IPS-15b (cell line): ENCODE results near the gene USP47.

Experiments
- H3K27me3 ChIP-seq: one replicate; pipeline ENCODE4 v1.6.1; 2013; ENCODE audit warnings: low read length; ENCODE audit not compliant: control insufficient read depth, insufficient read depth
- H3K36me3 ChIP-seq: one replicate; pipeline ENCODE4 v1.6.1; 2013; ENCODE audit warnings: low read length; ENCODE audit not compliant: control insufficient read depth, insufficient read depth
- H3K4me1 ChIP-seq: one replicate; pipeline ENCODE4 v1.6.1; 2013; ENCODE audit warnings: mild to moderate bottlenecking, low read length; ENCODE audit not compliant: control insufficient read depth, insufficient read depth
- H3K4me3 ChIP-seq: one replicate; pipeline ENCODE4 v1.5.1; 2013; ENCODE audit warnings: low read depth, low read length
- H3K9ac ChIP-seq: one replicate; pipeline ENCODE4 v1.6.1; 2013; ENCODE audit warnings: low read depth, mild to moderate bottlenecking, low read length
- H3K9me3 ChIP-seq: one replicate; pipeline ENCODE4 v1.6.1; 2013; ENCODE audit warnings: mild to moderate bottlenecking, low read length; ENCODE audit not compliant: control insufficient read depth, insufficient read depth

The USP47 gene

DNA sequence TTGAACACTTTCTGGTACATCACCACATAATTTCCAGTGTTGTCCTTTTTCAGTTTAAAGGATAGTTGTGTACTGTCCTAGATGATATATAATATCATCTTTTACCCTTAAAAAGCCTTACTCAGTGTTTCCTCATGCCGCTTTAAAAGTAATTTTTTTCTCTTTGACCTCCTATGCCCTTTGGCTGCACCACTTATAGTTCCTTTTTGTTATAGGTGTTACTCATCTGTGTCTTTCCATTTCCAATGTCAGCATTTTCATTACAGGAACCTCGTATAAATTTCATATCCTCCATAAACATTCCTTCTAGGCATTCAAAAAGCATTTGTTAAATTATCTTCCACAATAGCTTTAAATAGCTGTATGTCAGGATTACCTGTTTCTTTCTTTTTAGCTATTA lies 40.8 kb downstream of the USP47 start:
- H3K27me3 ChIP-seq, result no peaks in the 10 kb centered on the region
- H3K4me3 ChIP-seq, result no peak overlapping the region
- H3K9ac ChIP-seq, result no peak overlapping the region
- H3K36me3 ChIP-seq, result no peaks in the 10 kb centered on the region
- no peaks in the 10 kb centered on the region for H3K4me1 ChIP-seq
- no peaks in the 10 kb centered on the region for H3K9me3 ChIP-seq

DNA sequence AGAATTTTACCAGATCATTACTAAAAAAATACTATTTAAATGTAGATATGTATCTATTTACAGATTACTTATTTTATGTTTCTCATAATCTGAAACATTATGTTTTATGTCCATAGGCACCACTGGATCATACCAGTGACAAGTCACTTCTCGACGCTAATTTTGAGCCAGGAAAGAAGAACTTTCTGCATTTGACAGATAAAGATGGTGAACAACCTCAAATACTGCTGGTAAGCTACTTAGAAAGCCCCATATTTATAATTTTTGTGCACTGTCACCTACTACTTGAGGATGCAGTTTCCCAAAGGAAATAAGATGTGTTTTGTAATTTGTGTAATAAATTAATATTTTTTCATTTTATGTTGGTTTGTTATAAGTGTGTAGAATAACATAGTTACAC lies 42.6 kb downstream of the USP47 start:
- Histone ChIP-seq H3K36me3 (no peaks in the 10 kb centered on the region), H3K4me3 (no peak overlapping the region), H3K27me3 (no peaks in the 10 kb centered on the region), H3K9me3 (no peaks in the 10 kb centered on the region), H3K4me1 (no peaks in the 10 kb centered on the region), H3K9ac (no peak overlapping the region)

DNA sequence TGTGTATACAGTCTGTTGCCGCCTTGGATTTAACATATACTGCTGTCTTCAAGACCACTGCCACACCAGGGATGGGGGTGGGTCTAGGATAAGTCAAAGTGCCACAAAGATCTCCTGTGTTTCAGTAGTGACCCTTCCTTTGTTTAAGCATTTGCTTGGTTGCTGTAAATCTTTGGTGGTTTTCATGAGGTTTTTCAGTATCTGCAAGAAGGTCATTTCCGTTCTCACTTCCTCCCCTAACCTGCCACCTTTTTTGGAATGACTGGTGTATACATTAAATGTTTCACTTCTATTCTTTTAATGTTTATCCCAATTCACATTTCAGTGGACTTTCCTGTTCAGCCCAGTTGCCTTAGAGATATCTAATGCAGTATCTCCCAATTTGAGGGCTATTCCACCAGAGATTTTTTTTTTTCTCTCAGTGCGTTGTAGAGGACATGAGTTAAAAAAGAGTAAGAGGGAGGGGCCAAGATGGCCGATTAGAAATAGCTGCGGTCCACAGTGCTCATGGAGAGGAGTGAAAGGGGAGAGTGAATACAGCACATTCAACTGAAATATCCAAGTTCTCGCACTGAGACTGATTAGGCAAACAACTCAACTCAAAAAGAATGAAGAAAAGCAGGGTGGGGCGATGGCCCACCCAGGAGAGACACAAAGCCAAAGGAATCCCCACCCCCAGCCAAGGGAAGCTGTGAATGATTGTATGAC lies 43.2 kb downstream of the USP47 start:
- no peaks in the 10 kb centered on the region for H3K9me3 ChIP-seq
- H3K4me3 ChIP-seq, result no peak overlapping the region
- H3K4me1 ChIP-seq, result no peaks in the 10 kb centered on the region
- no peaks in the 10 kb centered on the region for H3K27me3 ChIP-seq
- H3K36me3 ChIP-seq, result no peaks in the 10 kb centered on the region
- H3K9ac ChIP-seq, result no peak overlapping the region

DNA sequence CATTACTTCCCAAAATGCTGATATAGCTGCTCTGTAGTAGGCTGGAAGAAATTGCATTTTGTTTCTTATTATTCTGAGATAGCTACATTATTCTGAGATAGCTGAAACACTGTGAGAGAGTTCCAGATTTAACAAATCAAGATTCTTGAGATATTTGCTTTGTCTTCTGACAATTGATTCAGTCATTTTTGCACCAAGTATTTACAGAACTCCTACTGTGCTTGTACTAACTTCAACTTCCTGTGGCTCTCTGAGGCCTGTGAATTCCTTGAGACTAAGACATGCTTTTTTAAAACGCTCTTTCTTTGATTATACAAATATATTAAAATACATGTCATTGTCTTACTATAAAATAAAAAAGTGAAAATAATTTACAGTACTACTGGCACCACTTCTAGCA lies 52.7 kb downstream of the USP47 start:
- Histone ChIP-seq H3K9me3 (no peaks in the 10 kb centered on the region), H3K4me3 (no peak overlapping the region), H3K4me1 (no peaks in the 10 kb centered on the region), H3K9ac (no peak overlapping the region), H3K27me3 (no peaks in the 10 kb centered on the region), H3K36me3 (peaks cover 2% of the 10 kb centered on the region)

DNA sequence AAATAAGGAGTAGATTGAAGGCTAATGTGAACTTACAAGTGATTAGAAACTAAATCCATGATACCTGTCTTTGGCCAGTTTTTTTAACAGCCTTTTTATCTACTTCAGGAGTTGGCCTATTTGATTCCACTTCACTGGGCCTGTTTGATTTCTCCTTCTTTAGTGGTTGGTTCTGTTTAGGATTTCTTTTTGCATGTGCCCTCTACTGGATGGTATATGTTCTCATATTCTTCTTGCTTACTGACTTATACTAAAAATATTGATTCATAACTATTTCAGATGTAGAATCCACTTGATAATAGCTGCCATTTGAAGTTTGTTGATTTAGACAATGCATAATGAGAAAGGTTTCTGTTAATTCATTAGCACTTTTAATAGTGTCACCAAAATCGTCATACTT lies 53.9 kb downstream of the USP47 start:
- H3K9me3 ChIP-seq, result no peaks in the 10 kb centered on the region
- H3K9ac ChIP-seq, result no peak overlapping the region
- no peaks in the 10 kb centered on the region for H3K27me3 ChIP-seq
- no peaks in the 10 kb centered on the region for H3K4me1 ChIP-seq
- H3K4me3 ChIP-seq, result no peak overlapping the region
- peaks cover 2% of the 10 kb centered on the region for H3K36me3 ChIP-seq

DNA sequence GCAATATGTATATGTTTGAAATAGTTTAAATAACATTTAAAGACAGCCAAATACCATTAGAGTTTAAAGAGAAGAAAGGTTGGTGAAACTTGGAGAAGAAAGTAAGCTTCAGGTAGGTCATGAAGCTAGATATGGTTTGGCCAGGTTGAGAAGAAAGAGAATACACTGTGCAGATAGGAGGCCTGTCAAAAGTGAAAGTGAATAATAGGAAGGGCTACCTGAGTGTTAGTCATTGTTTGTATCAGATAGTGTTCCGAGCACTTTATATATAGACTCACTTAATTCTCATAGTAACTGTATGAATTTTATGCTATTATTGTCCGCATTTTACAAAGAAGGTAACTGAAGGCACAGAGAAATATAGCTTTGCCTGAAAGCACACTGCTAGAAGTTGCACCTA lies 56.9 kb downstream of the USP47 start:
- Histone ChIP-seq H3K27me3 (no peaks in the 10 kb centered on the region), H3K9me3 (no peaks in the 10 kb centered on the region), H3K4me1 (no peaks in the 10 kb centered on the region), H3K4me3 (no peak overlapping the region), H3K36me3 (no peaks in the 10 kb centered on the region), H3K9ac (no peak overlapping the region)

DNA sequence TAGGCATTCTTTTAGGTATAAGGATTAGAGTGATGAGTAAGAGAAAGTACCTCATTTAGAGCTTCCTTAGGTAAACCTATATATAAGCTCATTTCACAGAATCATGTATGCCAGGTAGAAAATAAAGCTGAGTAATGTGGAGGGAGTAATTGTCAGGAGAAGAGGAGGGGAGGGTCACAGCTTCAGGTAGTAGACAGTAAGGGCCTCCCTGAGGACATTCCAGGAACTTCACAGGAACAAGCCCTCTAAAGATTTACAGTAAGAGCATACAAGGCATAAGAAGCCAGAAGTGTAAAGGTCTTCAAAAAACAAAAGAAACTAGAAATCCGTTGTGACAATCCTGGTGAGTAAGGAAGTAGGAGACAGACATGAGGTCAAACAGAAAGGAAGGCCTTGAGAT lies 57.6 kb downstream of the USP47 start:
- H3K4me1 ChIP-seq, result no peaks in the 10 kb centered on the region
- H3K36me3 ChIP-seq, result no peaks in the 10 kb centered on the region
- H3K9ac ChIP-seq, result no peak overlapping the region
- H3K4me3 ChIP-seq, result no peak overlapping the region
- H3K27me3 ChIP-seq, result no peaks in the 10 kb centered on the region
- H3K9me3 ChIP-seq, result no peaks in the 10 kb centered on the region

DNA sequence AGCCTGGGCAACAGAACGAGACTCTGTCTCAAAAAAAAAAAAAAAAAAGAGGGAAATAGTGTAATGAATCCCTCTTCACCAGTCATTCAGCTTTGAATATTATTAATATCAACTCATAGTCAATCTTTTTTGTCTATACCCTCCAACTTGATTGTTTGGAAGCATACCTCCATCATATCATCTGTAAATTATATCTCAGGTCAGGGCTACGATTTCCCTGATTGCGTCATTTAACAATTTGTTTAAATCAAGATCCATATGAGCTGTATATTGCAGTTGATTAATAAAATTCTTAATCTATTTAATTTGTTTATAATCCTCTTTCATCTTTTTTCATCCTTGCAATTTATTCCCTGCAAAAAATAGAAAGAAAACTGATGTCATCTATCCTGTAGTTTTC lies 60.2 kb downstream of the USP47 start:
- Histone ChIP-seq H3K36me3 (no peaks in the 10 kb centered on the region), H3K9ac (no peak overlapping the region), H3K27me3 (no peaks in the 10 kb centered on the region), H3K4me3 (no peak overlapping the region), H3K9me3 (no peaks in the 10 kb centered on the region), H3K4me1 (no peaks in the 10 kb centered on the region)

DNA sequence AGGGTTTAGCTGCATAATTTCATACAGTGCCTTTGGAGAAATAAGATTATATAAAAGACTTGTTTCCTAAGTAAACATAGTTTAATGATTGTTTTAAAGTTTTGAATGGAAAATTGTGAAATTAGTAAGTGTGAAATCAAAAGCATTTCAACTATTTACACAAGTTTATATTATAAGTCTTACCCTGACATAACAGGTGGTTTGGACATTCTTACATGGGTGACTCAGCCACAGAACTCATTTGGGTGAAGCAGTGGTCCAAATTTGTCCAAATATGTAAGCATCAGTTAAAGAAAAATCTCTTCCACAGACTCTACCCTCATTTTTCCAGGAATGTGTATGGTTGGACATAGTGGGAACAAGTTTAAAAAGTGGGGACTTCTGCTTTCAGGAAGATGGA lies 68.0 kb downstream of the USP47 start:
- no peaks in the 10 kb centered on the region for H3K9me3 ChIP-seq
- no peaks in the 10 kb centered on the region for H3K27me3 ChIP-seq
- H3K4me3 ChIP-seq, result no peak overlapping the region
- H3K36me3 ChIP-seq, result no peaks in the 10 kb centered on the region
- H3K9ac ChIP-seq, result no peak overlapping the region
- H3K4me1 ChIP-seq, result no peaks in the 10 kb centered on the region

DNA sequence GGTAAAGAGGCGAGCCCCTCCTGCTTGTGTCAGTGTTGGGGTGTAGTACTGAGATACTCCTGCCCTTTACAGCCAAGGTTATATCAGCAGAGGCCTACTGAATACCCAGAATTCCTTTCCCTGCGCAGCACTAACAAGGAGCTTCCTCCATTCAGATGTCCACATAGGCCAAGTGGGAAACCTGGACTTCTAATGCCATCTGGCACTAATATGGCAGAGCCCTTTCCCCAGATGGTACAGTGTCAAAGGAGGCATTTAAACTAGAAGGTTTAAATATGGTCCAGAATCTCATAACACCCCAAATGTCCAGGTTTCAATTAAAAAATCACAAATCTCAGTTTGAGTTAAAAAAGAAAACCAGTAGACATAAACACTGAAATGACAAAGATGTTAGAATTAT lies 68.8 kb downstream of the USP47 start:
- H3K27me3 ChIP-seq, result no peaks in the 10 kb centered on the region
- no peaks in the 10 kb centered on the region for H3K4me1 ChIP-seq
- H3K9me3 ChIP-seq, result no peaks in the 10 kb centered on the region
- no peak overlapping the region for H3K4me3 ChIP-seq
- no peak overlapping the region for H3K9ac ChIP-seq
- H3K36me3 ChIP-seq, result no peaks in the 10 kb centered on the region

DNA sequence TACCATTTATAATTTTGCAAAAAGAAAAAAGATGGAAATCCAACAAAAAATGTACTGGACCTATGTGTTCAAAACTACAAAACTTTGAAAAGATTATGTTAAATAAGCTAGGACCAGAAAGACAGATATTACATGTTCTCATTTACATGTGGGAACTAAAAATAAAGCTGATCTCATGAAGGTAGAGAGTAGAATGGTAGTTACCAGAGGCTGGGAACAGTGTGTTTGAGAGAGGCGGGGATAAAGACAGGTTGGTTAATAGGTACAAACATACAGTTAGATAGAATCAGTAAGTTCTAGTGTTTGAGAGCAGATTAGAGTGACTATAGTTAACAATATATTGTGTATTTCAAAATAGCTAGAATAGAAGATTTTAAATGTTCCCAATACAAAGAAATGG lies 71.6 kb downstream of the USP47 start:
- Histone ChIP-seq H3K36me3 (no peaks in the 10 kb centered on the region), H3K9ac (no peak overlapping the region), H3K27me3 (no peaks in the 10 kb centered on the region), H3K9me3 (no peaks in the 10 kb centered on the region), H3K4me3 (no peak overlapping the region), H3K4me1 (no peaks in the 10 kb centered on the region)

DNA sequence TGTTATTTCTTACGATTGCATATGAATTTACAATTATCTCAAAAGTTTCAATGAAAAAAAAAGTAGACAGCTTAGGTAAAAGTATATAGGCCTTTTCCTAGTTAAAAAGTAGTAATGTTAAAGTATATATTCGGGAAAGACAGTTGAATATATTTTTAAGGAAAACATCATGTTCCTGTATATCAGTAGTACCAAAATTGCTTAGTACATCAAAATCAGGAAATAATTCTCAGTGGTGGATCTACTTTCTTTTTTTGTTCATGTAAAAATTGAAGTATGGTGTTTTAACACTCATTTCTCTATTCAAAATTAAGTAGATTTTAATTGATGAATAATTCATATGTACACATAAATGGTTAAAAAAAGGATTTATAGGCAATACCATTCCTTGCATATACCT lies 73.9 kb downstream of the USP47 start:
- H3K4me1 ChIP-seq, result no peaks in the 10 kb centered on the region
- H3K9ac ChIP-seq, result no peak overlapping the region
- no peaks in the 10 kb centered on the region for H3K9me3 ChIP-seq
- H3K27me3 ChIP-seq, result no peaks in the 10 kb centered on the region
- H3K4me3 ChIP-seq, result no peak overlapping the region
- H3K36me3 ChIP-seq, result no peaks in the 10 kb centered on the region
